Fibroblast of lung (primary cell): ENCODE data around the gene CRMP1.

Source experiments
- EZH2 ChIP-seq: IDR thresholded peaks from 2 replicates; pipeline ENCODE4 v1.5.1; 2012; ENCODE audit warnings: low read length, control low read depth, mild to moderate bottlenecking; ENCODE audit errors: missing control alignments
- TF ChIP-seq, protein P1 (sequence below), 2 donors: IDR thresholded peaks in 1 of 2; conservative IDR thresholded peaks in 1 of 2; 1 replicate in 1 of 2; 2 replicates in 1 of 2; pipeline ENCODE4 v1.5.1; 2011 to 2012; ENCODE audit warnings: low read length in 2 of 2, control low read depth in 1 of 2, inconsistent platforms in 1 of 2, low read depth in 1 of 2, mild to moderate bottlenecking in 1 of 2

DNA sequence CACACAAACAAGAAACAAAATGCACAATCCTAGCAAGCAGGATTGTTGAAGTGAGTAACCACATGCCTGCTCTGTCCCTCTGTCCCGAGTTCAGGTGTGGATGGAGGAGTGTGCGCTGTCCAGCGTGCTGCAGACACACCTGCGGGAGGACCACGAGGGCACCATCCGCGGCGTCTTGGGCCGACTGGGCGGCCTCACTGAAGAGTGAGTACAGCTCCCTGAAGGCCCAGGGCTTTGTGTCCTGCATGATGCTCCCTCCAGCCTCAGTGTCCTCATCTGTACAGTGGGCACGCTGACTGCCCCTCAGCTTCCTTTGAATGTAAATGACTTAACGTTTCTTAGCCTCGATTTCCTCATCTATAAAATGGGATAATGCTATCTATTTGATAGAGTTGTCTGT, 99.4 kb downstream of the CRMP1 start:
- TF ChIP-seq, protein P1, sequence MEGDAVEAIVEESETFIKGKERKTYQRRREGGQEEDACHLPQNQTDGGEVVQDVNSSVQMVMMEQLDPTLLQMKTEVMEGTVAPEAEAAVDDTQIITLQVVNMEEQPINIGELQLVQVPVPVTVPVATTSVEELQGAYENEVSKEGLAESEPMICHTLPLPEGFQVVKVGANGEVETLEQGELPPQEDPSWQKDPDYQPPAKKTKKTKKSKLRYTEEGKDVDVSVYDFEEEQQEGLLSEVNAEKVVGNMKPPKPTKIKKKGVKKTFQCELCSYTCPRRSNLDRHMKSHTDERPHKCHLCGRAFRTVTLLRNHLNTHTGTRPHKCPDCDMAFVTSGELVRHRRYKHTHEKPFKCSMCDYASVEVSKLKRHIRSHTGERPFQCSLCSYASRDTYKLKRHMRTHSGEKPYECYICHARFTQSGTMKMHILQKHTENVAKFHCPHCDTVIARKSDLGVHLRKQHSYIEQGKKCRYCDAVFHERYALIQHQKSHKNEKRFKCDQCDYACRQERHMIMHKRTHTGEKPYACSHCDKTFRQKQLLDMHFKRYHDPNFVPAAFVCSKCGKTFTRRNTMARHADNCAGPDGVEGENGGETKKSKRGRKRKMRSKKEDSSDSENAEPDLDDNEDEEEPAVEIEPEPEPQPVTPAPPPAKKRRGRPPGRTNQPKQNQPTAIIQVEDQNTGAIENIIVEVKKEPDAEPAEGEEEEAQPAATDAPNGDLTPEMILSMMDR (conservative IDR thresholded peaks at IDR 0.05 in 1 of 2, IDR thresholded peaks at IDR 0.05 in 1 of 2; ENCODE audit: low read depth in 1 of 2, low read length in 2 of 2), result no peak
- no peak for TF ChIP-seq EZH2
